Amniotic stem cell (primary cell): ENCODE data around the gene TAF4B.
"Not testable (repeated sequence)": the region's sequence is repeated elsewhere in the genome, so short reads cannot be mapped to it uniquely, and the experiment has no call there.

Experiments
- DNase-seq: peaks from one replicate; lab custom pipeline; 2025; lab: John Stamatoyannopoulos, UW

Gene TAF4B

DNA sequence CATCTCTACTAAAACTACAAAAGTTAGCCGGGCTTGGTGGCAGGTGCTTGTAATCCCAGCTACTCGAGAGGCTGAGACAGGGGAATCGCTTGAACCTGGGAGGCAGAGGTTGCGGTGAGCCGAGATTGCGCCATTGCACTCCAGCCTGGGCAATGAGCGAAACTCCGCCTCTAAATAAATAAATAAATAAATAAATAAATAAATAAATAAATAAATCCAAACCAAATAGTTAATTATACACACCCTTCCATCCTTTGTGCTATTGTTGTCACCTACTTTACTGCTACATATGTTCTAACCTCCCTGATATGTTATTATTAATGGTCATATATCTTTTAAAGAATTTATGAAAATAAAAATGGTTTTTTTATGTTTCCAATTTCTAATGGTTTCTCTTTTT lies 155.3 kb downstream of the TAF4B start:
- not testable (repeated sequence) for DNase-seq

DNA sequence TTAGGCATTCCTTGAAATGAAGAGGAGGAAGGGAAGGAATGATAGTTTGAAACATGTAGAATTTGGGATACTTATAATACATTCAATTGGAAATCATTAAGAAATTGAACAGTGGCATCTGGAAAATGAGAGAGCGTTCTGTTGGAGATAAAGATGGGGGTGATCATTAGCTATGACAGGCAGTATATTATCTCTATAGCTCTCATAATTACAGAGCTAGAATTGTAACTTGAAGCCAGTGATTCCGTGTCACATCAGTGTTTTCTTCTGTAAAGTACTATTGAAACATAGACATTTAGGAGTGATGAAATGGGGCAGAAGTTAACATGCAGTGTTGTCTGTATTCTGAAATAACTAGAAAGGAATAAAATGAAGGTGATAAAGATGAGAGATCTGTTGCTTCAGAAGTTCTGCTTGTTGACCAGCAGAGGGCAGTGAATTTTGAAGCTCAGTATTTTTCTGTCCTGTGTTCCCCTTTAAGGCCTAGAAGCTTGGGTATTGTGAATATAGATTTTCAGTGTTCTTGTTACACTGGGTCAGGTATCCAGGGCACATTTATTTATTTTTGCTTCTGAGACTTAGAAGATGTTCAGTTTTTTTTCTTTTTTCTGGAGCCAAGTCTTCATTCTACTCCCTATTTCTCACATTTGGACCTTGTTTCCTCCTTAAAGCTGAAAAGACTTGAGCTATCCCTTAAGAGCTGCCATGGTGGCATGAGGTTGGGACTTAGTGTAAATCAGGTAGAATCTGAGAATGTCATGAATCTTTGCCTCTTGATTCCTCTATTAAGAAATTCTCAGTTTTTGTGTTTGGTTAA lies 157.4 kb downstream of the TAF4B start:
- peak; percentile 1 for DNase-seq

DNA sequence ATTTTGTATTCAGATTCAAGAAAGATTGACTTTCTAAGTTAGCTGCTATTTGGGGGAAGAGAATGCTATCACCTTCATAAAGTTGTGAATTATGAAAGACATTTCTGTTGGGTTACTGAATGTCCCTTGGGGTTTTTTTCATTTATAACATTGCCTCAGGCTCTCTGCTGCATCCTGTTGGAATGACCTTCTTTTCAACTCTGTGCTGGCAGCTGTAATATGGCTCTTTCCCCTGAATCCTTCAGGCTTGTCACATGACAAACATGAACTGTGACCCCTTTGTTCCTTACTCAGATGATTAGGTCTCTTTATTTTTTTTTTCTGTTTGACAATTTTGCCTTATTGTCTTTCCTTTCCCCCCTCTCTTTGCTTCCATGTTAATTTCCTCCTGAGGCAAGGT lies 159.8 kb downstream of the TAF4B start:
- peak; percentile 14 for DNase-seq

DNA sequence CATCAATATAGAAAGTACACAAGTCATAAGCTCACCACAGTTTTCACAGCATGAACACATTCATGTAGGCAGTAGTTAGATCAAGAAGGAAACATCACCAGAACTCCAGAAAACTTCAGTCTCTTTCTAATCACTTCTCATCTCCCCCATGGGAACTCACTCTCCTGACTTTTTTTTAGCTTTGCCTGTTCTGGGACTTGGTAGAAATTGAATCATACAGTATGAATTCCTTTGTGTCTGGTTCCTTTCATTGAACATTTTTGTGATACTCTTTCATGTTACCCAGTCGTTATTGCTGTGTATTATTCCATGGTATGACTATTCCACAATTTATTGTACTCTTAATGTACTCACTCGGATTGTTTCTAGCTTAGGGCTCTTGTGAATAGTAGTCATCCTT lies 160.2 kb downstream of the TAF4B start:
- no peak for DNase-seq

DNA sequence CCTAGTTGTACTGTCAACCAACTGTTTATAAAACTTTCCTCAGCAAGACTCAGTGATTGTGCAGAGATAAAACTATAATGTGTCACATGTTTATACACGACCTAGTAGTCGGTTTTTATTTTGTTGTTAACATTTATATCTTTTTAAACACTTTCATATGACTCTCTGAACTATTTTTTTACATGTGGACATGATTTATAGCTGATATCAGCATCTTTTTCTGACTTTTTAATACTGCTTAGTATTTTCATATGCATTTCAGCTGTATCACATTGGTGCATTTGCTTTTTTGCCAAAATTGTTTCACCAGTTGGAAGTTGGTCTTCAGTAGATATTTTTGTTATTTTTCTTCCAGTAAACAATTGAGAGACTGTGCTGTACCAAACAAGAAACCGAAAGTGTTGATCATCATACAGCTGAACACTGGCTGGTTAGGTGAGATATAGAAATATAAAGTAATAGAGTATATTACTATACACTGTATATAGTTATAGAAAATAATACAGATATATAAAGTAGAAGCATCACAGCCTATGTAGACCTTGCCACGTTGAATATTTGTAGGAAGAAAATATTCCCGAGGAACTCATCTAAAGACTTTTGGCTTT lies 167.9 kb downstream of the TAF4B start:
- DNase-seq: no peak

DNA sequence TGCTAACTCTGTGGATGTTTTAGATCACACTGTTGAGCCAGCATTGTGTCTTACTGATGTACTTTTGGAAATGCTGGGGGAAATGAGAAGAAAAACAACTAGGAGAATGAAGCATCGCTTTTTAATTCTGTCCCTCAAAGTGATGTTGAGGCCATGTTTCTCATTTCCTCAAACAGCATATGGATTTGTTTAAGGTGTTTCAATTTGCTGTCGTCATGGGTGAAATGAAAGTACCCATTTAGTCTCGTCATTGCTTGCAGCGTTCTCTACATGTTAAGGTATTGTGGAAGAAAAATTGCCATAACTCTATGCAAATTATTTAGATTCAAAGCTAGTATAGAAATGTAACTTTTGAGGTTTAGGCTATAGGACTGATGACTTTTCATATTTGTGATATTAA lies 170.8 kb downstream of the TAF4B start:
- DNase-seq: no peak

DNA sequence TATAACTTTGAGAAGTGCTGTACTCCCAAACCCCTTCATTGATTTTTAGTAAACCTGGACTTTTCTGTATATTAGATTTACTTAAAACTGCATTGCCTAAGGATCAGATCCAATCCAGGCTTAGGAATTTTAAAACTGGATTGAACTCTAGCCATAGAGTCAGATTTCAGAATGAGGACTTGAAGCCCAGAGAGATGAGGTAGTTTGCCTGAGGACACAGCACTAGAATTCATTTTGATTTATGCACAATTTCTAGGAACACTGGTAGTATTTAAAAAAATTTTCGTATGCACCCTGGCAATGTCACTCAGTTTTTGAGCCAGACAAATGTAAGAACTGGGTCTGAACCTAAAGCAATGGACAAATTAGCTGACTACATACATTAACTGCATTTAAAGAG lies 177.2 kb downstream of the TAF4B start:
- DNase-seq: no peak

DNA sequence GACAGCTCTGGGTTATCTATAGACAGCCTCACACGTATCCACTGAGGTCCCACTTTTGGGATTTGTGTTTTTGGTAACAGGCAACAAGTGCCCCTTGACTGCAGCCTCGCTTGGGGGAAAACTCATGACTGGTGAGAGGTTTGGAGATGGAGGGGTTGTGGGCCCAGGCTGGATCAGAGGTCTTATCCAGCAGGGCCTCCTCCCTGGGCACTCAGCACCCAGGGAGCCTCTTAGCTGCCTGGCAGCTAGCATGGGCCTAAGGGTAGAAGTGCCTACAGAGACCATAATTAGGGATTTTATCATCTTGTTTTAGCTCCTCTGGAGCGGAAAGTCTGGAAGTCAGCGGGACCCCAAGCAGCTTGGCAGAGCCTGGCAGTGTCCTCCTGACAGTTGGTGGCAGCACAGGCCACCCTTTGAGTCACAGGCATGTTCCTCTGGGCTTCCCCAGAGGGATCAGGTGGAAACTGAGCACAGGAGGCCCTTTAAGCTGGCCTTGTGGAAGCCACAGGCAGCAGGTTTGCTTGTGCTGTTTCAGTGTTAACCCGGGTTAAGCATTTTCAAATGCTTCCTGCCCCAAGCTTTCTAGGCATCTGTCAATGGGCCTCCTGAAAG lies 179.1 kb downstream of the TAF4B start:
- peak; percentile 7 for DNase-seq

DNA sequence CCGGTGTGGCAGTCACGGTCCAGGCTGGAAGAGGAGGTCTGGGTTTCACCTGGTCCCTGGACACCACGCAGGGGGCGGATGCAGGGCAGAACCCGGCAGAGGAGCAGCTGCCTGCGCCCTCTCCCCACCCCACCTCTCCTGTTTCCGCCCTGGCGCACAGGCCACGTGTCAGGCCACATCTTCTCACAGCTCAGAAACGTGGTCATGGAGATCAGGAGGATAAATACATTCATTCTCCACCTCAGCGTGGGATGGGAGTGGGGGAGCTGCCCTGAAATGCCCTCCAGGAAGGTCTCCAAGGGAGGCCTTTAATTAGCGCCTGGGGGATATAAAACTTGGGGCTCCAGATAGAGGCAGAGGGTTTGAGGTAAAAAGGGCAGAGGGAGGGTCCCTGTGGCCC lies 180.1 kb downstream of the TAF4B start:
- DNase-seq: no peak

DNA sequence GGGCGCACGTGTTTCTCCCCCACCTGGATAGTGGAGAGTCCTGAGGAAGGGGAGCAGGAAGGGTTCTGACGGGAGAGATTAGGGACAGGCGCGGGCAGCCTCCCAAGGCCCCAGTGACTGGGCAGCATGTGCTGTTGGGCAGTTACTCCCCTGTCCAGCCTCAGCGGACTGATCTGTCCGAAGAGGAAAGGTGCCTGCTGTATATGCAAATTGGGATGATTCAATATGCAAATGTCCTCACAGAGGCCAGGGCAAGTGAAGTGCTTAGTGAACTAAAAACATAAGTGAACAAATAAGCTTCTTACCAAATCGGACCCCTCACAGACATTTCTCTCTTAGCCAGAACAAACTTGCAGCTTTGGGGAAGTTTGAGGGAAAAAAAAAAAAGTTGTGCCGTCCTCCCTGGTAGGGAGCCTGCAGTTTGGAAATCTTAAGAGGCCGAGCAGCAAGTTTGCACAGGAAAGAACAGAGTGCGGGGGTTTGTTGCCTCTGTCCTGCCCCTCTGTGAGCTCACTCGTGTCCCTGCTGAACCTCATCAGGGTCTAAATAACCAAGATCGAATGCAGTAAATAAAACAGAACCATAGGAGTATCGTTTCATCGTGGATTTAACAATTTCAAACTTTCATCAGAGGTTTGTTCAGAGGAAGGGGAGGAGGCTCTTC lies 180.7 kb downstream of the TAF4B start:
- DNase-seq: no peak

DNA sequence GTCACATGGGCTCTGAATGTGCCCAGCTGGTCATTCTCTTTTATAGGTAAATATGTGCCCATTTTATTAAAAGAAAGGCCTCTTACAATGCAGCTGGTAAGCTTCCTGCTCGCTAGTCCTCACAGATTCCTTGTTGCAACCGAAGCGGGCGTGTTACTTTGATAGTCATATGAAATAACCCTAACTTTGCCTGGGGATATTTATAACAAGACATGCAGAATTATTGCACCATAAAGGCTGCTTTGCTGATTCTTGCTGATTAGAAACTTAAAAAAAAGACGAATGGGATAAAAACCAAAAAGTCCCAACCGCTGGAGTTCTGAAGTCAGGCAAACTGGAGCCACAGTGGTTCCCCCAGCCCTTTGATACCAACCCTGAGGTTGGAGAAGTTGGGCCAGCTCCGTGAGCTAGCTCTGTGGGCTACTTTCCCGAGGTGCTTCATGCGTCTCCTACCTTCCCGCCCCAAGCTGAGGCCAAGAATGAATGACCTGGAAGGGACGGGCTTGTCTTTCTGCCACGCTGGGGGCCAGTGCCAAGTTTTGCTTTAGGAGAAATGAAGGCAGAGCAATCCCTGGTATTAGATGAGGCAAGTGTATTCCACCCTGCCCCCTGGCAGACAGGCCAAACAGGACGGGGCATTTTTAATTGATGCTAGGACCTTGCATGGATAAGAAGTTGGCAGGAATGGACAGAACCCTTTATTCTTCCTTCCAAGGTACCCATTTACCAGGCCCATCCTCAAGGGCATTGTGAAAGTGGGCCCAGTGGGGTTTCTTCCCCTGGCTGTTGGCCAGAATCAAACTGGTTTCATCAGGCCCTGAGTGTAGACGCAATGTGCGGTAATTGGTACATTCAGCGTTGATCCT lies 181.7 kb downstream of the TAF4B start:
- DNase-seq: no peak

DNA sequence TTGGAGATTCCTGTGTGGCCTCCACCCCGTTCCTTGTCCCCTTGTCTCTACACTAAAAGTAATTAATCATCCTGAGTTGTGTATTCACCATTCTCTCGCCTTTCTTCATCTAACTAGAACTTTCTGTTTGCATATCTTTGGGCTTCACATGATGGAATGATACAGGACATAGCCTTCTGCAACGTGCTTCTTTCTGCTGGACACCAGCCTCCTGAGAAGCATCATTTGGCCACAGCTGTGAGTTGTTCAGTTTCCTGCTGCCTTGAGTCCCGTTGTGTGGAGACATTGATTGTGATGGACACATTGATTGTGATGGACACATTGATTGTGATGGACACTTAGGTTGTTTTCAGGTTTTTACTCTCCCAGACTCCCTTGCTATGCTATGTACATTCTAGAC lies 182.8 kb downstream of the TAF4B start:
- DNase-seq: no peak

DNA sequence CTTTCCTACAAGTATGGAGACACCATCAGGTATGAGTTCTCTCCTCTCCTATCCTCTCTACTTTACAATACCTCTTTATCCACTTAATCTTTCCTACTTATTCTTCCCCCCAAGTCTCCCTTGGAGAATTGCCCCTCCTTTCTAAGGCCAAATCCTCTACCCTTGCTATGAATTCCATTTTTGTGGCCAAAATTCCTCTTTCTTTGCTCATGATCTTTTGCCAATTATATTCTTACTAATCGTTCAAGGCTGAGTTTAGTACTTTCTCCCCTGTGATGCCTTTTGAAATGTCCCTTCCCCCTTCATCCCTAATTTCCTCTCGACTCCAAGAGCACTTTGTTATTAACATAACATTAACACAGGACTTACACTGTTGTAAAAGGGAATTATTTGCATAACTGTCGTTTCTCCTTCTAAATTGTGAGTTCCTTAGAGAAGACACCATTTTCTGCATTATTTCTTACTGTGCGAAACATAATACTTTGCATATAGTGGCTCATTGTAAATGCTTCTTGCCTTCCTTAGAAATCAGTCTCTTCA lies 188.7 kb downstream of the TAF4B start:
- DNase-seq: no peak

DNA sequence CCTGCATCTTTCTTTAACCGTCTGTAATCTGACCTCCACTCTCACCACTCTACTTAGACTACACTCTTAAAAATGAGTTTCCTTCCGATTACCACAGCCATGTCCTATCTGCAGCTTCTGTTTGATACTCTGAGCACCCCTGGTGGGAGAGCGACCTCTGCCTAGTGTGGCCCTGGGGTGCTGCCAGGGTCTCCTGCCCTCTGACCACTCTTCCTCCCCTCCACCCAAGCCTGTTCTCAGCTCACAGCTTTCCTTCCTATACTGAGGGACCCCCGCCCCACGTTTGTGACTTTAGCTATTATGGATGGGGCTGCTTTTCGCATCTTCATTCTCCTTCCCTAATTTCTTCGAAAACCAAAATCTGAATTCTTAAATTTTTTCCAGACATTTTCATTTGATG lies 189.4 kb downstream of the TAF4B start:
- no peak for DNase-seq

DNA sequence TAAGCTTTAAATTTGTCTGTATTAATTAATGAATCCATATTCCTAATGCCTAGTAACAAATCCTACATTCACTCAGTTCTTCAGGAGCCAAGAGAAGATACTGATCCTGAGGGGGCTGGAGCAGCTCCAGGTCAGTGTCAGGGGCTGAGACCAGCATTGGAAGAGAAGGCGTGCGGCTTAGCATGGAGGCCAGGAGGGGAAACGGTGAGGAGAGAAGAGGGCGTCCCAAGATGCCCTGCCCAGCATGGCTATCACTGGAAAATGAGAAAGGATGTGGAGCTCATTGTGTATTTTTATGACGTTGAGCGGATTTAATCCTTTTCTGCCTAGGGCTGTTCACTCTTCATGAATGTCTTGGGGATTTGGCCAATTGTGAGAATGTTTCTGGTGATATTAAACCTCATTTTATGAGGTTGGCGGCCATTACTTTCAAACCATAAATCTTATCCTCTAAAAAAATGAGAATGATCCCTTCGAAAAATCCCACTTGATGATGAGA lies 190.5 kb downstream of the TAF4B start:
- no peak for DNase-seq

DNA sequence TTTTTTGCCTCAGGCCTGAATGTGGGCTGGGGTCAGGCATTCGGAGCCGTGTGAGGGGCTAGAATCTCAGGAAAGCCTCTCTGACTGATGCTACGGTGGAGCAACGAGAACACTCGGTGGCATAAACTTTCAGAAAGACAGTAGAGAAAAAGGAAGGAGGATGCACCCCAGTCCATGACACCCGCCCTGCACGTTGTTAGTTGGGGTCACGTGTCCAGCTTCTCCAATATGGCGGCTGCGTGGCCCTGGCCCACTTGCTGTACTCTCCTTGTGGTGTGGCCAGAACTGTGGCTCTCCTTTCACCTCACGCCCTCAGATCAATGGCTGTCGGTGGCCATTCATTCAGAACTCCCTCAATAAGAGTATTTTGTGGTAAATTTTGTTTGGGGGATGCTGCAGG lies 190.9 kb downstream of the TAF4B start:
- no peak for DNase-seq

DNA sequence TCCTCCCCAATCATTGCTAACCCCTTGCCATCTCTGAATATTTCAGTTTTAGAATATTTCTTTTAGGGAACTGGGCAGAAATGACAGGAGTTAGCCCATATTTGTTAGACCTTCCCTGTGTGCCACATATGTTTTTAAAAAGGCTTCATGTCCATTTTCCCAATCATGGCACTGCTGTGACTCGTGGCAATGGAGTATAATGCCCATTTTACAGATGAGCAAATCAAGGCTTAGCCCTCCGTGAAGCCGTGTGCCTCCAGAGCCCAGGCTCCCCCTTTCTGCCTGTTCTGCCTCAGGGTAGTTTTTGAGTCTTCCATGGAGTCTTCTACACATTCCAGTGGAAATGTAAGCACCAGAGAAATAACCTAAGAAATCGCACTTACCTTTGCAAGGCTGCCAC lies 192.0 kb downstream of the TAF4B start:
- DNase-seq: no peak

DNA sequence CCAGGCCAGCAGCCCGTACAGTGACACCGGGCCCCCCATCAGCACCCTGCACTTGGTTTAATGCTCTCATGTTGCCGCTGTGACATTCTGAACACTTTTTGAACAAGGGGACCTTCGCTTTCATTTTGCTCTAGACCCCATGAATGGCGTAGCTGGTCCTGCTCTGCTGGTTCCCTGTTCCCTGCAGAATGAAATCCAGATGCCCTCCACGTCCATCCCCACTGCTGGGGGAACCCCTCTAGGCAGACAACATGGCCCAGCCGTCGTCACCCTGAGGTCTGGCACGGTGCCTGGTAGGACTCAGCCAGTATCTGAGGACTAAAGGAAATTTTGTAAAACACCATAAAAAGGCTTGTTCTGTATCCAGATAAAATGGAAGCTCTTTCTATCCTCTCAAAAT lies 193.5 kb downstream of the TAF4B start:
- no peak for DNase-seq

DNA sequence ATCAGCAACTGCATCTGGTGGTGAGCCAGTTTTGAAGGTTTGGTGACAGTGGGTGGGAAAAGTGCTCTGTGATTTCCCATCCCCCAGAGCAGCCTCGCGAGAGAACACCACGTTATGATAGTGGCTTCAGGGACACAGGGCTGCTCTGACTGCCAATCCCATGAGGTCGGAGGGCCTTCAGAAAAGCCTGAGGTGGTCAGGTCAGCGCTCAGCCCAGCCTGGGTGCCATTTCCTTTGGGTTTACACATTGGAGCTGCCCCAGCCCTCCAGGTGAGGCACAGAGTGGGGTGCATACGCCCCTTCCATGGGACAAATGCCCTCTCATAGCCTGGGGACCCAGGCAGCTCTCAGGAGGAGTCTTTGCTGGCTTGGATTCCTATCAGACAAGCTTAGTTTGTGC lies 195.3 kb downstream of the TAF4B start:
- no peak for DNase-seq

DNA sequence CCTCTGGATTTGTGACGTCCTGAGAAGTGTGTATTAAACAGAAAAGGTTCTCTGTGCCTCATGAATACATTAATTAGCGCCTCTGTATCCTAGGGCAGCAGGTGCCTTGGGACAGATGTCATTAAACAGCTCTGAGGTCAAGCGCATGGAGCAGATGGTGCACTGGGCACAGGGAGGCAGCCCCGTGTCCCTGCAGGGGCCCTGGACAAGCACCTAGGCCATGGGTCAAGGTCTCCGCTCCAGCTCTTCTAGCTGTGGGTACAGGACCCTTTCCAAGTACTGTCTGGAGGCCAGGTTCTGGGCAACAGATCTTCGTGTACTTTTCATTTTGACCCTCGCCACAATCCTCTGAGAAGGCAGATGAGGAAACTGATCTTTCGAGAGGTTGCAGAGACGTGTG lies 195.7 kb downstream of the TAF4B start:
- no peak for DNase-seq

DNA sequence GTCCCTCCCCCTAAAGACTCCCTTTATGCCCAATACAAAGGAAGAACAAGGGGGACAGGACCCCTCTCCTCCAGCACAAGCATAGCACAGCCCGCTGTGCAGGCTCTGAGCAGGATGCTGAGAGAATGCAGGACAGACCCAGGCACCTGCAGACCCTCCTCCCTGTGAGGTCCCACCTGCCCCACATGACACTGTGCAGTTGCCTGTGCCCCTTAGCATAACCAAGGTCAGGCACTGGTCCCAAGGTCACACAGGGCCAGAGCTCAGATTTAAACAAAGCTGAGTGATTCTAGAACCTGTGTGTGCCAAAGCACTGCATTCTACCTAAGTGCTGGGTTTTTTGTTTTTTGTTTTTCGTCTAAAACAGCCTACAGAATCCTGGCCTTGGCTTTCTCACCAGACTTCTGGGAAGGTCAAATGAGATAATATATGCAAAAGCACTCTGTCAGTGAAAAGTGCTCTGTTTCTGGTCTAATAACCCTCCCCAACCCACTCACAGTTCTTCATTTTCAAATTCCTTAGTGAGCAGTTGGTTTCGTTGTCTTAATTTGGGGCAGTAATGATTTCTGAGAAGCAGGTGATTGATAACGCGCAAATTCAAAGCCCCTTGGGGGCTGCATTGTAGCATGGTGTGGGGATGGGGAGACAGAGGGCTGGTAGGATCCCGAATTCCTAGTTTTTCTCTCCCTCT lies 196.4 kb downstream of the TAF4B start:
- DNase-seq: no peak
